ENCODE data around the gene MANSC4.

Gene MANSC4

DNA sequence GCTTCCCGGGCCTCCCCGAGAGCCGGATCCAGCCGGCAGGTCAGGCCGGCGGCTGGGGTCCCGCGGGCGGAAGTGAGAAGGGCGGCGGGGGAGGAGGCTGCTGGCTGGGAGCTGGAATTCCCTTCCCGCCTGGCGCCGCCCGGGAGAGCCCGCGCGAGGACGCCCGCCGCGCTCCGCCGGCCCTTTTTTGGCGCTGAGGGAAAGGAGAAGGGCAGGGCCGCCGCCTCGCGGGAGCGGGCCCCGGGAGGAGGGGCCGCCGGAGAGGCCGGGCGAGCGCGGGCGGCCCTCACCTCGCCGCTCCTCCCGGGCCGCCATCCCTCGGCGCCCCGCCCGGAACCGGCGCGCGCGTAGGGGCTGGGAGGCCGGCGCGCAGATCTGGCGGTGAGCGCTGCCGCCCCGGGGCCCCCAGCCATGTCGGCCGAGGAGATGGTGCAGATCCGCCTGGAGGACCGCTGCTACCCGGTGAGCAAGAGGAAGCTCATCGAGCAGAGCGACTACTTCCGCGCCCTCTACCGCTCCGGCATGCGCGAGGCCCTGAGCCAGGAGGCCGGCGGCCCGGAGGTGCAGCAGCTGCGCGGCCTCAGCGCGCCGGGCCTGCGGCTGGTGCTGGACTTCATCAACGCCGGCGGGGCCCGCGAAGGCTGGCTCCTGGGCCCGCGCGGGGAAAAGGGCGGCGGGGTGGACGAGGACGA, at the start of gene MANSC4, which contains the start of gene KLHL42:
TSS of gene MANSC4 (minus strand) at position 317 of the 692 bp plus-strand sequence. CDS start 8,960 bp downstream, outside the sequence.
TSS of gene KLHL42 (plus strand) at position 314 of the 692 bp plus-strand sequence. CDS start at position 412, 98 bp downstream.
- peak; percentile 28 for DNase-seq (ENCODE audit: low read depth, low spot score)

DNA sequence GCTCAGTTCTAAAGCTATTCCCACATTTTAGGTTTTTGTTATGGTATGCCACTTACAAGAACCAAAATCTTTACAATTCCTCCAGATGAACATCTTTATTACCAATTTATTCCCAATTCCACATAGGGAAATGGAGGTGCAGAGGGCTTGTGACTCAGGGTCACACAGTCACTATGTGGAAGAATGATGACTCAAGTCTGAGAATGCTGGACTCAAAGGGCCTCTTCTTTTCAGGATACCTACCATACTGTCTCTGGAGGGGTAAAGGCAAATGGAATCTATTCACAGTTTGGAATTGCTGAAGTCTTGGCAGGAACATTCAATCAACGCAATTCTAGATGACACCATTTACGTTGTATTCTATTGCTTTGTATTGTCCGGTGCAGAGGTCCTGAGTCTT, 48.2 kb upstream of the MANSC4 start:
- no peak for DNase-seq (ENCODE audit: low read depth, low spot score)

DNA sequence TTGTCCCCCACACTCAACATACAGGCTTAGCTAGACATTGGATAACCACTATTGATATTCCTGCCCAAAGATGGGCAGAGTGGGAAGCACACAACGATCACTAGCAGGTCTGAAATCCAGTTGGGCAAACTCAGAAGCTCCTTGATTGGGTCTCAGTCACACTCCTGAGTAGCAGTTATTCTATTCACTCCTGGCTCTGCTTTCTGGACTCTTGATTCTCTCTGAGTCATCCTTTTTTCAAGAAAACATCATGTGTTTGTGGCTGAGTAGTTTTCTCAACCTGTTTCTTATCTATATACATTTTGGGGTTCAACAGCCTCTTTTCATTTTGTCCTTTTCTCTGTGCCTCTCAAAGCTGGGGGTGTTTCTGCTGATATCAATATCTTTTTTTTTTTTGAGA, 46.0 kb upstream of the MANSC4 start:
- no peak for DNase-seq (ENCODE audit: low read depth, low spot score)

DNA sequence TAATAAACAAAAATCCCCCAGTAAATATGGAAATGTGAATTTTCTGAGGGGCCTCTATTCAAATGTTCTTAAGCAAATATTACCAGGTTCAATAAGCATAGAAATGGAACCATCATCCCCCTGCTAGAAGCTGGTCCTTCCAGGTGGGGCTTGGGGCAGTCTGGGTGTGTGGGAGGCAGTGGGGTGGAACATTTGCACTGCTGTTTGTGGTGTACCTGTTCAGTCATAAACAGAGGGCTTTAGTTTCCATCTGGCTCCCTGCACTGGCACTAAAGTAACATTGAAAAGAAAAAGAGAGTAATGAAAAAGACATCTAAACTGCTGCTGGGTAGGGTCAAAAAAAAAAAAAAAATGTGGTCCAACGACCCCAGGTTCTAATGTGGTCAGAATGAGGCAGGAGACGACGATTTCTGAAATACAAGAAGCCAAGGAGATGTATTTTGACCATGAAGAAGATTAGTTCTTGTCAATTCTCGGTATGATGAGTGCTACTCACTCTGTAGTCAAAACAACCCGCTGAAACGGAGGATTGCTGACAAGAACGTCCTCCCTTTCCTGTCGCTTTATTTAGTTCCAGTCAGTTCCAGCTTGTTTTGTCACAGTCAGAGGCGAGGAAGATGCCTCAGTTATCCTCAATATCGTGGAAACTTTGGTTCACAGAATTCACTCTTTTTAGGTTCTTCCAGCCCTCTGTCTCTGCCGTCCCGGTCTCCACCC, 44.2 kb upstream of the MANSC4 start:
- DNase-seq (ENCODE audit: low read depth, low spot score), result no peak

DNA sequence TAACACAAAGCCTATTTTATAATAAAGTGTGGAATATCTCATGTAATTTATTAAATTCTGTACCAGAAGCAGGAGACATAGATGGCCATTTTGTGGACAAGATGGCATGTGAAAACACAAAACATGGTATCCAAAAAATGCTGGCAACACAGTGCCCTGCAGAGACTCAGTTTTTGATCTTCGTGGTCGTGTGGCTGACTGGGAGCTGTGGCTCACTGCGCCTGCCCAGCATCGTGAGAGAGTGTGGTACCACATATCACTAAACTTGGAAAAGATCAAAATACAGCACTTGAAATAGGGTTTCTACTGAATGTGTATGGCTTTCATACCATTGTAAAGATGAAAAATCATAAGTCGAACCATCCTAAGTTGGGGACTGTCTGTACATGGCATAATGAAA, 43.0 kb upstream of the MANSC4 start:
- DNase-seq (ENCODE audit: low read depth, low spot score), result no peak

DNA sequence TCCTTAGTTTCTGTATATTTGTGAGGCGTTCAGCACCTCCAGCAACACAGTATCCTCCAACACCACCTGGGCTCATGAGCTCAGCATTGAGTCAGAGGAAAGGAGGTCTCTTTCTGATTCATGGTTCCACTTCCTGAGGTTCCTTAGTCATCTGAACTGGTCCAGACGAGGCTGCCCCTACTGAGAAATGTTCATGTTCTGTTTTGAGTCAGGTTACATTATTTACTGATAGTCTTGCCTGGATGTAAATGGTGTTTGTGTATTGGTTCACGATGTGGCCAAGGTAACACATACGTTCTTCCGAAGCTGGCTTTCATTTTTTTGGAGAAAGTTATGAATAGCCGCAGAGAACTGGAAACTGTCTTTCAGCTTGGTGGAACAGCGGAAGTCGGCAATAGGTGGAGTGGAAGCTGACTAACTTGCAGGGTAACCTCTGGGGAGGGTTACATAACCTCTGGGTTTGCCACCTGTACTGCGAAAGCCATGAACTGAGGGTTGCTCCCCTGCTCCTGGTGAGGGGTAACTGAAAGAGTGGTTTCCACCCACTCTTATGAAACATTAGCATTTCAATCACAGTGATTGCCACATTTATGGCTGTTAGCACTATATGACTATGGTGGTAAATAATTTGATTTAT, 42.2 kb upstream of the MANSC4 start:
- DNase-seq (ENCODE audit: low read depth, low spot score), result peak; percentile 41

DNA sequence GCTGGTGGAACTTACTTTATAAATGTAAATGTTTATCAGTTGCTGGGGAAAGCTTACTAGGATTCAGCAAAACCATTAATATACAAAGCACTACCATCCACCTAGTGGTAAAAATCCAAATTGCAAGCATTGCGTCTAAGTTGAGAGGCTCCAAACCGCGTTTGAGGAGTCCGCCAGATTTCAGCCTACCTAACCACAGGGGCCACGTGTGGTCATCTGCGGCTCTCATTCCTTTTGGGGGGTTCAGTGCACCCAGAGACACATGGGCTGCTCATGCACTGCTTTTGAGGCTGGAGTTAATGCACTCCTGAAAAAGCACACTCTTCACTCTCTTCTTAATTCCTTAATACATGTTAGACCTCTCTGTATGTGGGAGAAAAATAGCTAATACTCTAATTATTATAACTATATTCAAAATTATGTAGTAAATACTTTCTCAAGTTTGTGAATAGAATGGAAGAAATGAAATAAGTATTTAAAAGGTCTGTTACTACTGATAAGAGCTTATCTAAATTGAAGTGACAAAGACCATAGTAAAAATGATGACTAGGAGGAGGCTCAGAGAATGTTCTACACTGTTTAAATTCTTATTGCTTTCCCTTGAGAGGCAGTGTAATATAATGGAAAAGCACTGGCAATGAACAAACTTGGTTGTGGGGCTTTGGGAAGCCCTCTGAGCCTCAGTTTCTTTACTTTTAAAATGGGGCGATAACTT, 41.4 kb upstream of the MANSC4 start:
- no peak for DNase-seq (ENCODE audit: low read depth, low spot score)

DNA sequence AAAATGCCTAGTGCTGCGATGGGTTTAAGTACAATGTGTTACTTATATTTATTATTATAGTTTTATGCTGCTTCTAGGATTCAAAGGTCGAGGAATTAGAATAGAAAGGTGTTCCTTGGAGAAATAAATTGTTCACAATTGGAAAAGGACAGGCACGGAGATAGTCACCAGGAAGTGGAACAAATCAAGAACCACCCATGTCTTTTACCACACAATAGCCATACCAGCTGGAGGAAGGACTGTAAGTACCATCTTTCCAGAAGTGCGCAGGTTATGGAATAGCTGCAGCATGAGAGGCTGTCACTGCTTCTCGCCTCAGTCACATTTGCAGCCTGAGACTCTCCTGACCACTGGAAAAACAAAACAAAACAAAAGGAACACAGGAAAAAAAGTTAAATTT, 40.5 kb upstream of the MANSC4 start:
- no peak for DNase-seq (ENCODE audit: low read depth, low spot score)

DNA sequence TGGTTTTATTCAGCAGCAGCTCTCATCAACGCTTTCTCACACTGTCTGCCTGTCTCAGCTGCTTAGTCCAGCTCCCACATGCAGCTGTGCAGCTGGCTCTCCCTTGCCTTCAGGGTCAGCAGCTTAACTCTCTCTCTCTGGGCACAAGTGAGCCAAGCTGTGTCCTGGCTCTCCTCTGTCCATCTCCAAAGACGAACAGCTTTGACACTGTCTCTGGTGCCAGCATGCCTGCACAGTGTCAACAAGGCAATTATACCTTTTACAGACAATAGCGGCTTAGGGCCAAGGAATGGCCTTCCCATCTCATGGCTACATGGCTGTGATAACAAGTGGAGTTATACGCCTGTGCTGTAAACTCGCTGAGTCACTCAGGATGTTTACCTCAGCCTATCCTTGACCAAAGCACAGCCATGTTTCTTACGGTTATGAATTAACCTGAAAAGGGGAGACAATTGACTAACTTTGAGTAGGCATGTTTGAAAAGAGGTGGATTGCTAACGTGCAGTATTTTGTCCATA, 38.4 kb upstream of the MANSC4 start:
- no peak for DNase-seq (ENCODE audit: low read depth, low spot score)

DNA sequence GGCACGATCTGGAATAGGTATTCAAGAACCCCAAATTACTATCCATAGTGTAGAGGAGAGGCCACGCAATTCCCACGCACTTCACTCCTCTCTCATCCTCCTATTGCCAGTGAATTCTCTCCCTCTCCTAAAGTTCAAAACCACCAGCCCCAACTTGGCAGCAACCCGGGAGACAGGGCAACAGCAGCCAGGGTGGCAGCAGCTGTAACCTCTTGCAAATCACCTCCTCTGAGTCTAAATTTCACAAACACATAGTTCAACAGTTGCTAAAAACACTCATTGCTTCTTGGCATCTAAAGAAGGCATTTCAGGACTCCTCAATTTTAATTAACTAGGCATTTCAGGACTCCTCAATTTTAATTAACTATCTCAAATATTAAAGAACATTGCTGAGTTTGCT, 37.7 kb upstream of the MANSC4 start:
- no peak for DNase-seq (ENCODE audit: low read depth, low spot score)

DNA sequence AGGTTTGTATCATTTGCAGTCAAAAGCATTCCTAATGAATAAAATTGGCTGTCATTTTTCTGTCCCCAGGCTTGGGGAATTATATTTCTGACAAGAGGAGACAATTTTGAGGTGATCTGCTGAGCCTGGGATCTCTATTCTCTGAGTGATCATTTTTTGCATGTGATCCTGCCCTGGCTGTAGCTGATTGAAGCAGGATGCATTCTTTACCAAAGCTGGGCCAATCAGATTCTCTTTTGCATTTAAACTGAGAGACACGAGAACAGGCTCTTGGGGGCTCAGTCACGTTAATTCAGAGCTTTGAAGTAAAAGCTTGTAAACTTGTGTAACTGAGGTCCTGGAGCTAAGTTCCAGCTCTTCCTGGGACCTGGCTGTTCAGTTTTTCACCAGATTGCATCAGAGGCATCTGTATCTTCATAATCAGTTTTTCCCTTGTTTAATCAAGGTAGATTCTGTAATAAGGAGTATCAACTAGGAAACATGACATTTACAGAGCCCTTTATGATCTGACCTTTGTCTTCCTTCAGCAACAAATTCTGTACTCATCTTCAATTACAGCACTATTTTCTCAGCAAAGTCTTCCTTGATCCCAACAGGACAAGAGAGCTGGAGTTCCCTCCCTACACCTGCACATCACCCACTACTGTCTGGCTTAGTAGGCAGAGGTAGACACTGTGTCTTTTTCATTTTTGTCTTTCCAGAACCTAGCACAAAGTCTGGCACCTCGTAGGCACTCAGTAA, 35.0 kb upstream of the MANSC4 start:
- no peak for DNase-seq (ENCODE audit: low read depth, low spot score)

DNA sequence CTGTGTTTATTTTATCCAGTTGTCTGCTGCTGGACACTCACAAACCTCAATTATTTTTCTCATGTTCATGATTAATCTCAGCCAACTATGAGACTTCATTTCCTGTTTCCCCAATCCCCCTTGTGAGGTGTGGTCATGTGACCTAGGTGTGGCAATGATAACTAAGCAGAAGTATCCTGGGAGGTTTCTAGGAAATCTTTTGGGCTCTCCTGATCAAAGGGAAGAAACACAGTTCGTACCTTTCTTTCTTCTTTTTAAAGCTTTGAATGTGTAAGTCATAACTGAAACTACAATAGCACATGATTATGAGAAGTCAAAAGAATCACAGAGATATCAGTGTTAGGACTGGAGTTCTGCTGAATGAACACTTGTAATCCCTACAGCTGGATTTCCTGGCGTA, 34.4 kb upstream of the MANSC4 start:
- no peak for DNase-seq (ENCODE audit: low read depth, low spot score)

DNA sequence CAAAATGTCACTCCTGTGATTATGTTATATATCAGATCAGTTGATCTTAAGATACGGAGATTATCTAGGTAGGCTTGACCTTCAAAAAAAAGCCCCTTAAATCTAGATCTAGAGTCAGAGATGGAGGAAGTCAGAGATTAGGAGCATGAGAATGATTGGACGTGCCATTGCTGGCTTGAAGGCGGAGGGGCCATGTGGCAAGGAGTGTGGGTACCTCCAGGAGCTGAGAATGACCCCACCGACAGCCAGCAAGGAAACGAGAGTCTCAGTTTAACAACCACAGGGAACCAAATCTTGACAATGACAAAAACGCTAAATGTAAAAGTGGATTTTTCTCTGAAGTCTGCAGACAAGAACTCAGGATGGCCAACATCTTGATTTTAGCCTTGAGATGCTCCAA, 32.5 kb upstream of the MANSC4 start:
- DNase-seq (ENCODE audit: low read depth, low spot score), result no peak

DNA sequence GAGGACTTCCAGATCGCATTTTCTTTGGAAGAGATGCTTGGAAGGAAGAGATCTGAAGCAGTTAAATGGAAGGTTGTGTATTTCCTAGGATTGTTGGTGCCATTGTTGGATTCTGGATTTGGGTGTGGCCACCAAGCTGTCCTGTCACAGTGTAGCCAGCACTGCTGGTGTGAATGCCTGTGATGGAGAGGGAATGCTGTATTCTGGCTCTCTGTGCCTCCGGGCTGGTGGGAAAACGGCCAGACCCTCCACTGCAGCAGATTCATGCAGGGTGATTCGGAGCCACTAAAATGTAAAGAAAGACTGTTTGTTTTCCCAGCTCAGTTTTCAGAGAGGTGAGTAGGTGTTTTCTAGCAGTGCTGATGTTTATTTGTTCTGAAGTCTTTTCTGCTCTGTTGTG, 30.7 kb upstream of the MANSC4 start:
- no peak for DNase-seq (ENCODE audit: low read depth, low spot score)

DNA sequence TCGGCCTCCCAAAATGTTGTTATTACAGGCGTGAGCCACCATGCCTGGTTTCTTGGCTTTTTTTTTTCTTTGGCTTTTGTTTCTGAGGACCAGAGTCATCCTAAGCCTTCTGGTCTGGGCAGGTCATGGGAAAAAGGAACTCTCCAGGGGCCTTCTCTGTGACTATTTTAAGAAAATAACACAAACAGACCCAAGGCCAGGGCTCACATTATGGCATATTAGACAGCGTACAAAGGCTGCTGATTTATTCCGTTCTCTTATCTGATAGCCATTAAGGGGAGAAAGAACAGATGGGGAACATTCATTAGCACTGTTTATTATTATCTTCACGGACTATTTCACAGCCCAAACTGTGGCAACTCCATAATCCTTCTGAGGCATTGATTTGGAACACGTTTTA, 28.8 kb upstream of the MANSC4 start:
- no peak for DNase-seq (ENCODE audit: low read depth, low spot score)

DNA sequence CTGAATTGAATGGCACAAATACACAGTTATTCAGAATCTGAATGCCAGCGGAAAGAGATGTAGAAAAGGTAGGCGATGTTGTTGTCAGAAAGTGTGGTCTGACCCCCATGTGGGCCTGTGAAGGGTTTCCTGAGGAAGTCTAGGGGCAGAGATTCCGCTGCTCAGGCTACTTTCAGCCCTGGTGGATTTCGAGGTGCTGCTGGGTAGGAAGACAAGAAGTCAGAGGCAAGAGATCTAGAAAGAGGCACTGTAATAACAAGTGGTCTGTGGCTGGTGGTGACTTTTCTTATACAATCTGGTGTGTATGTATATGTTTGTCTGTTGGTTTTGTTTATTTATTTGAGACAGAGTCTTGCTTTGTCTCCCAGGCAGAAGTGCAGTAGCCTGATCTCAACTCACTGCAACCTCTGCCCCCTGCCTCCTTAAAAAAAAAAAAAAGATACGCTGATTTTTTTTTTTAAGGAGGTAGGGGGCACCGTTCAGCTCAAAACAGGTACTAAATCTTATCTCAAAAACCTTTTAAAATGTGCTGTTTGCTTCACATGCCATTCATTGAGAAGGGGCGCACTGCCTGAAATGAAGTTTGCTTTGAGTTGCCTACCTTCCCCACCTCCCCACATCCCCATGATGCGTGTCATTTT, 27.1 kb upstream of the MANSC4 start:
- no peak for DNase-seq (ENCODE audit: low read depth, low spot score)

DNA sequence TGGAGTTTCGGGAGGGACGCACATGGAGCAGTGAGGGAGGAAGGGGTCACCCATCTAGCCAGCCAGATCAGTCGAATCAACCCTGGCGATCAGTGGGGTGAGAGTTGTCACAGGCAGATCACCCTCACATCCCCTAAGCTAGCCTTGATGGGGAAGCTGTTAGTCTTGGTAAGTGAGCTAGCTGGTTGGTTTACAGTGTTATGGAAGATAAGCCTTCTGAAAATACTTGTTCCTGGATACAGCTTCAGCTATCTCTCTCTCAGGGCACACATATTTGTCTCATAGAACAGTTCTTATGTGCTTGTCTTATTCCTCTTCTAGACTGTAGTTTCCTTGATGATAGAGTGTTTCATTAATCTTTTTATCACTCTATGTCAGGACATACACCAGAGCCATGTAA, 26.2 kb upstream of the MANSC4 start:
- DNase-seq (ENCODE audit: low read depth, low spot score), result no peak

DNA sequence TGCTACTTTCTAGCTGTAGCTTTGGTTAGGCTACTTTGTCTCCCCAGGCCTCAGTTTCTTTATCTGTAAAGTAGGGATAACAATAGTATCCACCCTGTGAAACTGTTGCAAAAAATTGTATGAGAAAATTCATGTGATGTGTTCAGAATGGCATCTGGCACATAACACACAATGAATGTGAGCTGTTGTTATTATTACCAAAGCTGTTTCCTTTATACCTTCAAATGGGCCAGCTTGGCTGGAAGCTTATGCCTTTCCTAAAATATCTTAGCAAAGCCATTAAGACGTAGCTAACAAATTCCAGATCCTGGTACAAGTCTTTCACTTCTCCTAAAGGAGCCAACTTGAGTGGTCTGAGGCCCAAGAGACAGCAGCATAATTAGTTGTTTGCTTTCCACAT, 25.2 kb upstream of the MANSC4 start:
- no peak for DNase-seq (ENCODE audit: low read depth, low spot score)

DNA sequence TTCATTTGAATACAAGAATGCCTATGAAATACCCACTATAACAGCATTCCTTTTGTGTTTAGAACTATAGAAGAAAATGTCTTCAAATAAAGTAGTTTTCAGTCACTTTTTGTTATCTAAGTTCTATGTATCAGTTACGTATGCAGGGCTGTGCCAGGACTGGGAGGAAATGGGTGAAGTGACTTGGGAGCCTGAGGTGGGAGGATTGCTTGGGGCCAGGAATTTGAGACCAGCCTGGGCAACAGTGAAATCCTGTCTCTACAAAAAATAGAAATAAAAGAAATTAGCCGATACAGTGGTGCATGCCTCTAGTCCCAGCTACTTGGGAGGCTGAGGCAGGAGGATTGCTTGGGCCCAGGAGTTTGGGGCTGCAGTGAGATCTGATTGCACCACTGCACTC, 22.9 kb upstream of the MANSC4 start:
- no peak for DNase-seq (ENCODE audit: low read depth, low spot score)

DNA sequence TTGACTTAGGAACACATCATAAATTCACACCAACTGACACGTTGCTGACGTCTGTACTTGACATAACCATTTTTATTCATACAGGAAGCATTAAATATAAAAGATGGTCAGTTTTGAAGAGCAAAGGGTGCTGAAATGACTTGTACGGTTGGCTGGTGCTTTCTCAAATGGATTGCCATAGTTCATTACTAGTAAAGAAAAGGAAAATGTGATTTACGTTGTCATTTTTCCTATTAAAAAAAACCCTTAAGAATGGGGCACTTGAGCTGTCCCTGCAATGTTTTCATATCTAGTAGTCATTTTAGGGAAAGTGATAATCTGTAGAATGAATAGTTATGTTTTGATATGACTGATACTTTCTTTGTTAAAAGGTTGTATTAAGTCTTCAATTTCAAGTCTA, 22.5 kb upstream of the MANSC4 start:
- no peak for DNase-seq (ENCODE audit: low read depth, low spot score)

DNA sequence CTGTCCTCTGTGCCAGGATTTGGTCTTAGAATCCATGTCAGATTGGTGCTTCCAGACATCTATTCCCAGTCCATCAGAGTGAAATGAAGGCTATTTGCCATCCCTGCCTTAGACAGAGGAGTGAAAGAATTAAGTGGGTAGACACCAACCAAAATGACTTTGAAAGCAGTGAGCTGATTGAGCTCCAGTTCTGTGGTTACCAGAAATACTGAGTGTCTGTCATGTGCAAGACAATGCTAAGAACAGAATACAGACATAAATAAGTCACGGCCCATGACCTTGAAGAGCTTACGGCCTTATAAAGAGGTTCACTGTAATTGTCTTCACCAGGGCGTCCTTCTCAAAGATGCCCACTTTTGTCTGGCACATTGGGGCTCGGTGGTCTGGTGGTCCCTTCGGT, 21.6 kb upstream of the MANSC4 start:
- no peak for DNase-seq (ENCODE audit: low read depth, low spot score)

Measured in activated CD4-positive, CD25-positive, alpha-beta regulatory T cell treated with anti-CD3 and anti-CD28 coated beads, Interleukin-2, amount 50 U/mL, for 16 hours (primary cell).